H1 (cell line): ENCODE measurements around the gene UGGT1.

Source experiments
- CEBPB ChIP-seq: IDR thresholded peaks from 2 replicates; pipeline ENCODE4 v1.6.1; 2012; ENCODE audit warnings: low read depth, low read length
- CHD2 ChIP-seq: IDR thresholded peaks from 2 replicates; pipeline ENCODE4 v1.6.1; 2012; ENCODE audit warnings: low read length, improper control_type of control experiment
- POLR2A ChIP-seq, 2 experiments: IDR thresholded peaks; 1 replicate in 1 of 2; 2 replicates in 1 of 2; pipeline ENCODE4 v1.6.1; 2011; ENCODE audit warnings: low read depth in 2 of 2, low read length in 2 of 2, mild to moderate bottlenecking in 2 of 2; ENCODE audit errors: control extremely low read depth in 1 of 2
- POLR2AphosphoS5 ChIP-seq: IDR thresholded peaks from 2 replicates; pipeline ENCODE4 v1.6.1; 2011; ENCODE audit warnings: low read depth, low read length
- TAF1 ChIP-seq: IDR thresholded peaks from 2 replicates; pipeline ENCODE4 v1.6.1; 2011; ENCODE audit warnings: mild to moderate bottlenecking, low read depth, low read length
- TF ChIP-seq, protein P1 (sequence below), 3 experiments: IDR thresholded peaks; 1 replicate in 2 of 3; 2 replicates in 1 of 3; pipeline versions ENCODE4 v1.5.1 to v1.6.1; 2011; ENCODE audit warnings: low read length in 3 of 3, mild to moderate bottlenecking in 3 of 3, inconsistent platforms in 2 of 3, low read depth in 1 of 3, moderate library complexity in 1 of 3; ENCODE audit not compliant: insufficient read depth in 1 of 3; ENCODE audit errors: control extremely low read depth in 1 of 3
- TF ChIP-seq, protein P2 (sequence below): IDR thresholded peaks from 2 replicates; pipeline ENCODE4 v1.6.1; 2011; ENCODE audit warnings: low read length, improper control_type of control experiment
- TF ChIP-seq, protein P3 (sequence below): IDR thresholded peaks from 2 replicates; pipeline ENCODE4 v1.6.1; 2012; ENCODE audit warnings: inconsistent platforms

DNA sequence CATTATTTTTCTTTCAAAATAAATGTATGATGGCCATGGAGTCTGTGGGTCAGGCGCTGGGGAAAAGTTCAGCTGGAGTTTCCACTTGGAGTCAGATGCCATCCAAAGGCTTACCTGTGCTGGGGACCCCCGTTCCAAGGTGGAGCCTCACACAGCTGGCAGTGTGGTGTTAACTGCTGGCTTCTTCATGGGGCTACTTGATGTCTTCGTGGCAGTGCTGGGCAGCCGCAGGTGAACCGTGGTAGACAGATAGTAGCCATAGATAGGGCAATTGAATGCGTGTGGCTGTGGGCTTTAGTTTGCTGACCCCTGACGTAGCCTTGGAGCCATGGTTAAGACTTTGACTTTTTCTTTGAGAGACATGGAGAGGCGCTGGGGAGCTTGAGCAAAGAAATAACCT, 144.6 kb downstream of the UGGT1 start:
- TF ChIP-seq, protein P1, sequence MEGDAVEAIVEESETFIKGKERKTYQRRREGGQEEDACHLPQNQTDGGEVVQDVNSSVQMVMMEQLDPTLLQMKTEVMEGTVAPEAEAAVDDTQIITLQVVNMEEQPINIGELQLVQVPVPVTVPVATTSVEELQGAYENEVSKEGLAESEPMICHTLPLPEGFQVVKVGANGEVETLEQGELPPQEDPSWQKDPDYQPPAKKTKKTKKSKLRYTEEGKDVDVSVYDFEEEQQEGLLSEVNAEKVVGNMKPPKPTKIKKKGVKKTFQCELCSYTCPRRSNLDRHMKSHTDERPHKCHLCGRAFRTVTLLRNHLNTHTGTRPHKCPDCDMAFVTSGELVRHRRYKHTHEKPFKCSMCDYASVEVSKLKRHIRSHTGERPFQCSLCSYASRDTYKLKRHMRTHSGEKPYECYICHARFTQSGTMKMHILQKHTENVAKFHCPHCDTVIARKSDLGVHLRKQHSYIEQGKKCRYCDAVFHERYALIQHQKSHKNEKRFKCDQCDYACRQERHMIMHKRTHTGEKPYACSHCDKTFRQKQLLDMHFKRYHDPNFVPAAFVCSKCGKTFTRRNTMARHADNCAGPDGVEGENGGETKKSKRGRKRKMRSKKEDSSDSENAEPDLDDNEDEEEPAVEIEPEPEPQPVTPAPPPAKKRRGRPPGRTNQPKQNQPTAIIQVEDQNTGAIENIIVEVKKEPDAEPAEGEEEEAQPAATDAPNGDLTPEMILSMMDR (IDR thresholded peaks at IDR 0.05; ENCODE audit: control extremely low read depth in 1 of 3, insufficient read depth in 1 of 3, low read depth in 1 of 3, low read length in 3 of 3) = no peak
- TF ChIP-seq, protein P2, sequence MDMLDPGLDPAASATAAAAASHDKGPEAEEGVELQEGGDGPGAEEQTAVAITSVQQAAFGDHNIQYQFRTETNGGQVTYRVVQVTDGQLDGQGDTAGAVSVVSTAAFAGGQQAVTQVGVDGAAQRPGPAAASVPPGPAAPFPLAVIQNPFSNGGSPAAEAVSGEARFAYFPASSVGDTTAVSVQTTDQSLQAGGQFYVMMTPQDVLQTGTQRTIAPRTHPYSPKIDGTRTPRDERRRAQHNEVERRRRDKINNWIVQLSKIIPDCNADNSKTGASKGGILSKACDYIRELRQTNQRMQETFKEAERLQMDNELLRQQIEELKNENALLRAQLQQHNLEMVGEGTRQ = no peak
- no peak for TF ChIP-seq CEBPB
- no peak for TF ChIP-seq POLR2AphosphoS5
- TF ChIP-seq POLR2A (IDR thresholded peaks at IDR 0.05; ENCODE audit: control extremely low read depth in 1 of 2, low read depth in 2 of 2, low read length in 2 of 2) = no peak
- TF ChIP-seq TAF1 = no peak
- TF ChIP-seq, protein P3, sequence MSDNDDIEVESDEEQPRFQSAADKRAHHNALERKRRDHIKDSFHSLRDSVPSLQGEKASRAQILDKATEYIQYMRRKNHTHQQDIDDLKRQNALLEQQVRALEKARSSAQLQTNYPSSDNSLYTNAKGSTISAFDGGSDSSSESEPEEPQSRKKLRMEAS = no peak
- TF ChIP-seq CHD2 = no peak
